GM21723 (cell line): ENCODE results near the gene HACD1.

Source experiments
- ATAC-seq: cut with Tn5 transposase; IDR thresholded peaks from one replicate; pipeline ENCODE4 v1.9.1; 2021; ENCODE audit warnings: mild to moderate bottlenecking, moderate library complexity; ENCODE audit not compliant: unreplicated experiment

Gene HACD1

DNA sequence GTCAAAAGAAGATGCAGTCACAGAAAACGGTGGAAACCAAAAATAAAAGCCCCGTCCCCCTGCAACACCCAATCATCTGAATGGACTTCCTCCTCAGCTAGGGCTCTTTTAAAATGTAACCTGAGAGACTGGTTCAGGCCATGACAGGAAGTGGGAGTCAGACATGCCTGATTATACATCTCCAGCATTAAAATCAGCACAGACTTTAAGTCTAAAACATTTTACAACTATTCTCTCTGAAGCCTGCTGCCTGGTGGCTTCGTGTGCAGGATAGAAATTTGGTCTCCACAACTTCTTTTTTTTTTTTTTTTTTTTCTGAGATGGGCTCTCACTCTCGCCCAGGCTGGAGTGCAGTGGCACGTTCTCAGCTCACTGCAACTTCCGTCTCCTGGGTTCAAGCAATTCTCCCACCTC lies 30.3 kb downstream of the HACD1 start:
- ATAC-seq, result peak; percentile 55

GRCh38 chr10:17585016-17585415 lies 32.2 kb downstream of the HACD1 start:
- peak; percentile 60 for ATAC-seq

DNA sequence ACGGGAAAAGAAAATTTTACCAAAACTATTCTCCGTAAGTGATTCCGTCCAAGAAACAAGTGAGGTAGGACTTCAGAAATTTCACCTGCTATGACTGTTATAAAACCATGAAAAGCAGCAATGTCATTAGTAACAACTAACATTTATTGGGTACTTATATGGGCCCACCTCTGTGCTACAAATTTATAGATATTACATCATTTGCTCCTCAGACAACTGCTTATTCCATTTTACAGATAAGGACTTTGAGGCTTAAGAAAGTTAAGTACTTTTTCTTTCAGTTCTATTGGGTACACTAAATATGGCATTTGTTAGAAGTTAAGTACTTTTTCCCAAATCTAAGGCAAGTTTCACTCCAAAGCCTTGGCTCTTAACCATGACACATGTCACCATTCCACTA lies 36.3 kb downstream of the HACD1 start:
- ATAC-seq, result no peak

- no peak for ATAC-seq
Measured at GRCh38 chr10:17578603-17579002, 38.6 kb downstream of the HACD1 start.

GRCh38 chr10:17576768-17577167 lies 40.4 kb downstream of the HACD1 start:
- ATAC-seq, result no peak

DNA sequence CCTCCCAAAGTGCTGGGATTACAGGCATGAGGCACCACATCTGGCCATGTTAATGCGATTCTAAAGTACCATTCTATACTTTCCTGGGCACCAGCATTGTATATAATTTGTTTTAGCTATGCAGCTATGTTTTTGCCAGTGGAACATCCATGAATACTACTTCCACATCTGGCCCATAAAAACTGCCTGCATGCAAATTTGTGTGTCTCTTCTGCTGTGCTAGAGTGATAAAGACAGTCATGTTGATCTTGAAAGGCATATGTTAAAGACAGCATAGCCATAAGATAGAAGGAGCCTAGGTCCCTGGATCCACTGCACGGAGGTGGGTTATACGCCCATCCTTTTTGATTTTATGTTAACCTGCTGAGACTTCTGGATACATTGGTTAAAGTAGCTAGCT lies 52.3 kb downstream of the HACD1 start:
- no peak for ATAC-seq

DNA sequence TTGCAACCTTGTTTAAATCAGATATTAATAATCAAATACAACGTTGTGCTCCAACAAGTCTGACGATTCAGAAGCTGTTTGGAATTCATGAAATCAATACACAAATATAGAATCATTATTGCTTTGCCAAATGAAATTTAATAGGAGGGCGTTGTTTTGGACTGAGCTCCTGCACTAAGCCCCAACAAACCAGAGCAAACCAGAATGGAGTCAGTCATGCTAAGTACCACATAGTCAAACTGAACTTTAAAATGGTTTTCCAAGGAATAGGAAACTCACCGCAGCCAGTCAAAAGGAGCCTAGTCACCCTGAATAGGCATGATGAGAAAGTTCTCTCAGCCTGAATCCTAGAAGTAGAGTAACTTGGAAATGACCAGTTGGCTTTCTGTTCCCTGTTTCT lies 53.7 kb downstream of the HACD1 start:
- ATAC-seq, result no peak

GRCh38 chr10:17562614-17563013 lies 54.6 kb downstream of the HACD1 start:
- ATAC-seq, result no peak

GRCh38 chr10:17561111-17561510 lies 56.1 kb downstream of the HACD1 start:
- ATAC-seq, result no peak

DNA sequence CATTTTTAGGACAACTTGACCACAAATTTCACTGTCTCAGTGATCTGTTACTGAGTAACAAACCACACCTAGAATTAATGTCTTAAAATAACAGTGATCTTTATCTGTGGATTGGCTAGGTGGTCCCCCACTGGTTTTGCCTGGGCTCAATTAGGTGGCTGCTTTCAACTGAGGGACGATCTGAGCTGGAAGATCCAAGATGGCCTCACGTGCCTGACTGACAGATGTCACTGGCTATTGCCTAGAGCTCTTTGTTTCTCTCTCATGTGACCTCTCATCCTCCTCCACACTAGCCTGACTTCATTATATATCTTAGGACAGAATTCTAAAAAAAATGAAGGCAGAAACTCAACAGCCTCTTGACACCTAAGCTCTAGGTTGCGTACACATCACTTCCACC lies 59.7 kb downstream of the HACD1 start:
- ATAC-seq, result no peak

- ATAC-seq, result no peak
Measured at GRCh38 chr10:17548770-17549169, 68.4 kb downstream of the HACD1 start.

- ATAC-seq, result no peak
Measured at GRCh38 chr10:17548162-17548561, 69.0 kb downstream of the HACD1 start.

- ATAC-seq, result no peak
Measured at GRCh38 chr10:17547060-17547459, 70.1 kb downstream of the HACD1 start.

- no peak for ATAC-seq
Measured at GRCh38 chr10:17544465-17544864, 72.7 kb downstream of the HACD1 start.
